GM13976 (cell line): ENCODE data around the gene ADAMTS6.

Experiments
- DNase-seq: peaks from one replicate; pipeline ENCODE4 v3.0.0; 2012; ENCODE audit warnings: low spot score
- CTCF ChIP-seq: IDR thresholded peaks from 2 replicates; pipeline ENCODE4 v1.5.1; 2012; ENCODE audit warnings: borderline replicate concordance, mild to moderate bottlenecking; ENCODE audit not compliant: insufficient read depth; ENCODE audit errors: extremely low read depth, missing control alignments, control extremely low read depth
- in situ Hi-C: fragments of 300-500 bp; cut with MboI; formaldehyde crosslinking; loops from one replicate; pipeline ENCODE4 v1.12.0; 2022; ENCODE audit warnings: low sequenced_read_pairs, mixed read lengths, inconsistent platforms; ENCODE audit not compliant: unreplicated experiment

The ADAMTS6 gene

GRCh38 chr5:65279603-65280002 is 202.1 kb downstream of the ADAMTS6 start:
- no peak for DNase-seq
- in situ Hi-C loops, result no loop called here
- TF ChIP-seq CTCF, result no peak

- TF ChIP-seq CTCF, result no peak
- in situ Hi-C loops, result no loop called here
These were observed 205.4 kb downstream of the ADAMTS6 start for GRCh38 chr5:65276178-65276890.

DNA sequence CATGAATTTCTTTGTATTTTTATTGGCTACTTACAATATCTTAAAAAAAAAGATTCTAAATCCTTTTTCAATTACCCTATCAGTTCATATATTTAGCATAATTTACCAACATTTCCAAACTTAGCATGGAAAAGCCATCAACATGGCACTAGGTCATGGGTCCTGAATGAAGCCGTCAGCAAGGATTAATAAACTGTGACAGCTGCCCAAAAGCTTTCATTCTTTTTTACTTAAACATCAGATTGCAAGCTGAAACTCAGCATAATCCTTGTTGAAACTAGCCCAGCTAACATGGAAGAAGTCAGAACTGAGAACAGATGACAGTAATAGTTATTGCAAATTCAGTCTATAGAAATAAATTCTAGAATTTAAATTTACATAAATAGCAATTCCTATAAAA is 209.8 kb downstream of the ADAMTS6 start:
- DNase-seq, result no peak
- no peak for TF ChIP-seq CTCF
- in situ Hi-C loops, result no loop called here

More at GRCh38 chr5:65276178-65276890, 205.4 kb downstream of the ADAMTS6 start:
- DNase-seq, result no peak

DNA sequence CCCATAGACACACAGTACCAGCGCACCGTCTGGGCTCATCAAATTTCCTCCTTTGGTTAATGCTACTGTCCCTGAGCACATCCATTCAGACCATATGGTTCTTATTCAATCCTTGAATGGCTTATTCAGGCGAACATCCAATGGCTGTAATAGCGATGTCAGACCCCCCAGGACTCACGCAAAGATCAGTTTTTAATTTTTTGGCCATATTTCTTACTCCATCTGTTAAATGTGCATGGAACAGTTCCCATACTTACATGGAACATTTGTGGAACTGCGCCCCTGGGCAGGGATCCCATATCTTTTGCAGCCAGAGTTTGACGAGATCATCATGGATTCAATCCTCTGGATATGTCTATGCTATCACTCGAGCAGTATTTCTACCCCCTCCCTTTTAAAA is 213.2 kb downstream of the ADAMTS6 start:
- DNase-seq, result no peak
- TF ChIP-seq CTCF, result no peak
- in situ Hi-C loops, result no loop called here

- DNase-seq, result no peak
- in situ Hi-C loops, result no loop called here
- no peak for TF ChIP-seq CTCF
These were observed 217.3 kb downstream of the ADAMTS6 start for GRCh38 chr5:65264420-65264819.

DNA sequence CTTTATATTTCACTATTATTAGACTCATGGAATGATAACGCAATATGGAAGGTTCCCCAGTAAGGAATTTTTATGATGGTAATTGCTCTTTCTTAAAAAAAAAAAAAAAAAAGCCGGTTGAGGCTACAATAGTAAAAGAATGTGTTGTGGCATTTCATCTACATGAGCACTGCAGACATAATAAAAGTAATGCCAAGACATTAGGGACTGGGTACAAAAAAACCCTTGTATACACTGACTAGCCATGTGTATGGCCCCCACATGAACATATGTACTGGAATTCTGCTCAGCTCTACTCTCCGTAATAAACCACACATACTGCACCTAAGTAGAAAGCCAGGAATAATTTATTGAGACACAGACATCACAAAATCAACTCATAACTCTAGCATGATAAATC is 218.4 kb downstream of the ADAMTS6 start:
- in situ Hi-C loops, result no loop called here
- no peak for TF ChIP-seq CTCF
- DNase-seq, result no peak
